Measurements from ENCODE around the gene TERT.

GRCh38 chr5:1322955-1323802 is 28.3 kb upstream of the TERT start:
- TF ChIP-seq CTCF (IDR thresholded peaks at IDR 0.05), result no peak
- no peak for TF ChIP-seq POLR2AphosphoS5 (IDR thresholded peaks at IDR 0.05)
- no peak for TF ChIP-seq POLR2A (IDR thresholded peaks at IDR 0.05)

All from breast epithelium (tissue), 3 donors.